ENCODE results near the gene SLF2. TPM values are rescaled to one million over a fixed set of nuclear protein-coding genes. Genes with fewer than 3 reads are reported as not detected.

SLF2 gene
- polyA plus RNA-seq, 2 donors: 5.1 to 9.4 TPM

DNA sequence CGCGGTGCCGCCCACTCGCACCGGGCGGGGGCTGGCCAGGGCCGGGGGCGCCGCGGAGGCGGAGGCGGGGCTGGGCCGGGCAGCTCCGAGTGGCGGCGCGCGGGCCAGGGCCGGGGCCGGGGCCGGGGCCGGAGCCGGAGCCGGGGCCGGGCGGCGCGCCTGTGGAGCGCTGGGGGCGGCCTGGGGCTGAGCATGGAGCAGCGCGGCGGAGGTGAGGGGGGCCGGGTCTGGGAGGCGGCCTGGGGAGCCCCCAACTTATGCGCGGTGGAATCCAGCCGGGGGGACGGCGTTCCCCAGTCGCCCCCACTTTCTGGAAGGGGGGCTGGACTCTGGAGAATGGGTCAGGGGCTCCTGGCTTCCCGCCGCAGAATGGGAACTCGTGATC, 87.0 kb downstream of the SLF2 start, which contains the start of gene LZTS2:
Gene LZTS2 (plus strand): TSS at position 67 of the 385 bp plus-strand sequence. CDS start 2,731 bp downstream, outside the sequence.
- H3K9me3 ChIP-seq (ENCODE audit: control insufficient read depth in 2 of 2, insufficient read depth in 1 of 2, low read depth in 1 of 2, low read length in 1 of 2): no peaks in the 10 kb centered on the region
- peak within 1 kb of the TSS; percentile 63 to 83 for H3K4me3 ChIP-seq (ENCODE audit: low read depth in 1 of 2, low read length in 2 of 2)
- H3K27me3 ChIP-seq (ENCODE audit: control insufficient read depth in 1 of 2, insufficient read depth in 2 of 2, low read length in 2 of 2): no peaks in the 10 kb centered on the region
- H3K36me3 ChIP-seq (ENCODE audit: control insufficient read depth in 2 of 2, insufficient read depth in 2 of 2, low read length in 1 of 2): peaks cover 4 to 12% of the 10 kb centered on the region in 2 donors
- H3K27ac ChIP-seq (ENCODE audit: low read depth in 2 of 2, low read length in 1 of 2): peak within 1 kb of the TSS; percentile 95 to 98
- H3K4me1 ChIP-seq (ENCODE audit: control insufficient read depth in 2 of 2, insufficient read depth in 2 of 2, low read length in 1 of 2): peaks cover 3 to 17% of the 10 kb centered on the region in 2 donors
- WGBS, 2 donors: 1 to 3% methylated on average over 23 to 44 of the region's 44 CpGs

DNA sequence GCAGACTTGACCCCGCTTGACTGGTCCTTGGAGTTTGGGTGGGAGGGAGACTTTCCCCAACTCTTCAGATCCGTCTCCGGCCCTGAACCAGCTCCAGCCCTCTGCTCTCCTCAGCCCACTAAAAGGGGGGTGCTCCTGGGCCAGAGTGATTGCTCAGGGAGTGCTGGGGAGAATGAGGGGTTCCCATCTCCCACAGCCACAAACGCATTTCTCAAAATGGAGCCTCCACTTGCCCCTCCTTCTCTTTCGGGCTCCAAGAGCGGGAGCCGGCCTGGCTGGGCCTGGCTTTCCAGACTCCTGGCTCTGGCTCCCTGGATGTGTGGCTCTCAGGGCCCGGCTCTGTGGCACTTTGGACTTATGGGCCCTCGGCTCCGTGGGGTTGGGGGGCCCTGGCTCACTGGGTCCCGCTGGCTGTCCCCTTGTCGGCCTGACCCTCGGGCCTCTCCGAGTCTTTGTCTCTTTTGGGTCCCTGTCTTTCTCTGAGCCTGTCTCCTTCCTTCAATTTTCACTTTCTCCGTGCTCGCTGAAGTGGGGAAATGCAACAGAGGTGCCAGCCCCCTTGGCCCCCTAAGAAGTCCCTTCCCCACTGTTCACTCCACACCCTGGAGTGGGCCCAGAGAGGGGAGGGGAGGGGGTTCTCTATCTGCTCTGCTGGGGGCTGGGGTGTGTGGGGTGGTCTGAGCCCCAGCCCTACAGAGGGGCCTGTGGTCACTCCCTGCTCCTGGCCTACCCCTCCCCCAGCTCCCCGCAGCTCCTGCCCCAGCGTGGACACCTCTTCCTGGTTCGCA, 87.6 kb downstream of the SLF2 start:
- Histone ChIP-seq H3K27ac (ENCODE audit: low read depth in 2 of 2, low read length in 1 of 2) (peak overlapping the region; percentile 95 to 98), H3K9me3 (ENCODE audit: control insufficient read depth in 2 of 2, insufficient read depth in 1 of 2, low read depth in 1 of 2, low read length in 1 of 2) (no peaks in the 10 kb centered on the region), H3K27me3 (ENCODE audit: control insufficient read depth in 1 of 2, insufficient read depth in 2 of 2, low read length in 2 of 2) (no peaks in the 10 kb centered on the region), H3K4me3 (ENCODE audit: low read depth in 1 of 2, low read length in 2 of 2) (peak overlapping the region; percentile 63 to 83), H3K36me3 (ENCODE audit: control insufficient read depth in 2 of 2, insufficient read depth in 2 of 2, low read length in 1 of 2) (peaks cover 4 to 16% of the 10 kb centered on the region in 2 donors), H3K4me1 (ENCODE audit: control insufficient read depth in 2 of 2, insufficient read depth in 2 of 2, low read length in 1 of 2) (peaks cover 3 to 17% of the 10 kb centered on the region in 2 donors)
- WGBS, 2 donors: 10 to 15% methylated on average over 19 of the region's 19 CpGs

DNA sequence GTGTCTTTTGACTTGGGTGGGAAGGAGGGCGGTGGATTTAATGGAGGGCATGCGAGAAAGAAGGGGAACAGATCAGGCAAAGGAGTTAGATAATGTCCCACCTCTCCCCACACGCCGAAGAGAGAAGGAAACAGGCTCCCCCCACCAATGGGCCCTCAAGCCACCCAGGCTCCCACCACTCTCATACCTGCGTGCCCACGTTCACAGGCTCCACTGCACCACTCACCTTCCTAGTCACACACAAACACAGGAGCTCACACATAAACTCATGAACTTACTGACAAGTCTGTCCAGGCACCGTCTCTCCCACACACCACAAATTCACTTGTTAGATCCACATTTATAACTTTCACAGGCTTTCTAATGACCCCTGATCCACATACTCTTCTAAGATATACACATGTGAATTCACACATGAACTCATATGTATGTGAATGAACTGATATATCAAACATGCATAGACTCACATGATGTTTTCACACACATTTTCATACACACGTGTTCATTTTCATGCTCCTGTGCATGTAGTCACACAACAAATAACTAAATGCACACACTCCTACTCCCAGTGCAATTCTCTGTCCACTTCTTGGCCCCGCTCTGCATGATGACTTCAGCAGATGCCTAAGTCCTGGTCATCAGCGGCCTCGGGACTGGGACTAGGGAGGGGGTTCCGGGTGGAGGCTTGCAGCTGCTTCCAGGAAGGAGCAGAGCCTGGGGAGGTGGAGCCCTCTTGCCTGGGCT, 88.3 kb downstream of the SLF2 start:
- 28 to 39% methylated on average over 12 of the region's 12 CpGs for WGBS, 2 donors

DNA sequence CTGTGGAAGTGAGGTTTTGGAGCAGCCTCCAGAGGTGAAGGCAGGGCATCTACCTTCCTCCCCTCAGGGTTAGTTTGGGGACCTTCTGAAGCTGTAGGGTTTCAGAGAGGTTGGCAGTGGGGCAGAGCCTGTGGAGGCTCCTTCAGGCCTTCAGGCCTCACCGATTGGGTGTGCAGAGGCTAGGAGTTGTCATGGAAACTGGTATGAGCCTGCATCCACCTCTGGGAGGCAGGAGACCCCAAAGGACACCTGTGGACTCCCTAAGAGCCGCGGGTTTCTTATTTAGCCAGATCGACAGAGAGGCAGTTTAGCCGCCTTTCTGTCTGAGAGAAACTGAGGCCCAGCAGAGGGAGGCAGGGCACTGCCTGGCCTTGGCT, 88.9 kb downstream of the SLF2 start:
- H3K27ac ChIP-seq (ENCODE audit: low read depth in 2 of 2, low read length in 1 of 2): peak overlapping the region; percentile 50 to 78
- peaks cover 4 to 26% of the 10 kb centered on the region in 2 donors for H3K36me3 ChIP-seq (ENCODE audit: control insufficient read depth in 2 of 2, insufficient read depth in 2 of 2, low read length in 1 of 2)
- 56 to 67% methylated on average over 5 of the region's 5 CpGs for WGBS, 2 donors
- H3K4me3 ChIP-seq (ENCODE audit: low read depth in 1 of 2, low read length in 2 of 2): no peak overlapping the region
- H3K27me3 ChIP-seq (ENCODE audit: control insufficient read depth in 1 of 2, insufficient read depth in 2 of 2, low read length in 2 of 2): no peaks in the 10 kb centered on the region
- H3K4me1 ChIP-seq (ENCODE audit: control insufficient read depth in 2 of 2, insufficient read depth in 2 of 2, low read length in 1 of 2): peaks cover 3 to 13% of the 10 kb centered on the region in 2 donors
- no peaks in the 10 kb centered on the region for H3K9me3 ChIP-seq (ENCODE audit: control insufficient read depth in 2 of 2, insufficient read depth in 1 of 2, low read depth in 1 of 2, low read length in 1 of 2)

More for the DNA sequence above, 88.3 kb downstream of the SLF2 start:
- Histone ChIP-seq H3K4me3 (ENCODE audit: low read depth in 1 of 2, low read length in 2 of 2) (peak overlapping the region; percentile 63 to 83), H3K4me1 (ENCODE audit: control insufficient read depth in 2 of 2, insufficient read depth in 2 of 2, low read length in 1 of 2) (peaks cover 3 to 17% of the 10 kb centered on the region in 2 donors), H3K9me3 (ENCODE audit: control insufficient read depth in 2 of 2, insufficient read depth in 1 of 2, low read depth in 1 of 2, low read length in 1 of 2) (no peaks in the 10 kb centered on the region), H3K27ac (ENCODE audit: low read depth in 2 of 2, low read length in 1 of 2) (peak overlapping the region; percentile 95 to 98), H3K36me3 (ENCODE audit: control insufficient read depth in 2 of 2, insufficient read depth in 2 of 2, low read length in 1 of 2) (peaks cover 4 to 21% of the 10 kb centered on the region in 2 donors), H3K27me3 (ENCODE audit: control insufficient read depth in 1 of 2, insufficient read depth in 2 of 2, low read length in 2 of 2) (no peaks in the 10 kb centered on the region)

DNA sequence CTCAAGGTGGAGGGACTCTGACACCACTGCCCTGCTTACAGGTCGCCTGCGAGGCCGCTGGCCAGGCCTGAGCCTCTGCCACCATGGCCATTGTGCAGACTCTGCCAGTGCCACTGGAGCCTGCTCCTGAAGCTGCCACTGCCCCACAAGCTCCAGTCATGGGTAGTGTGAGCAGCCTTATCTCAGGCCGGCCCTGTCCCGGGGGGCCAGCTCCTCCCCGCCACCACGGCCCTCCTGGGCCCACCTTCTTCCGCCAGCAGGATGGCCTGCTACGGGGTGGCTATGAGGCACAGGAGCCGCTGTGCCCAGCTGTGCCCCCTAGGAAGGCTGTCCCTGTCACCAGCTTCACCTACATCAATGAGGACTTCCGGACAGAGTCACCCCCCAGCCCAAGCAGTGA, 89.7 kb downstream of the SLF2 start:
- H3K27ac ChIP-seq (ENCODE audit: low read depth in 2 of 2, low read length in 1 of 2): peak overlapping the region; percentile 50 to 78
- no peaks in the 10 kb centered on the region for H3K27me3 ChIP-seq (ENCODE audit: control insufficient read depth in 1 of 2, insufficient read depth in 2 of 2, low read length in 2 of 2)
- peak overlapping the region in 1 of 2 donors; percentile 3 for H3K4me3 ChIP-seq (ENCODE audit: low read depth in 1 of 2, low read length in 2 of 2)
- WGBS, 2 donors: 82 to 84% methylated on average over 10 to 11 of the region's 11 CpGs
- H3K9me3 ChIP-seq (ENCODE audit: control insufficient read depth in 2 of 2, insufficient read depth in 1 of 2, low read depth in 1 of 2, low read length in 1 of 2): no peaks in the 10 kb centered on the region
- peaks cover 3 to 12% of the 10 kb centered on the region in 2 donors for H3K4me1 ChIP-seq (ENCODE audit: control insufficient read depth in 2 of 2, insufficient read depth in 2 of 2, low read length in 1 of 2)
- H3K36me3 ChIP-seq (ENCODE audit: control insufficient read depth in 2 of 2, insufficient read depth in 2 of 2, low read length in 1 of 2): peaks cover 4 to 31% of the 10 kb centered on the region in 2 donors

DNA sequence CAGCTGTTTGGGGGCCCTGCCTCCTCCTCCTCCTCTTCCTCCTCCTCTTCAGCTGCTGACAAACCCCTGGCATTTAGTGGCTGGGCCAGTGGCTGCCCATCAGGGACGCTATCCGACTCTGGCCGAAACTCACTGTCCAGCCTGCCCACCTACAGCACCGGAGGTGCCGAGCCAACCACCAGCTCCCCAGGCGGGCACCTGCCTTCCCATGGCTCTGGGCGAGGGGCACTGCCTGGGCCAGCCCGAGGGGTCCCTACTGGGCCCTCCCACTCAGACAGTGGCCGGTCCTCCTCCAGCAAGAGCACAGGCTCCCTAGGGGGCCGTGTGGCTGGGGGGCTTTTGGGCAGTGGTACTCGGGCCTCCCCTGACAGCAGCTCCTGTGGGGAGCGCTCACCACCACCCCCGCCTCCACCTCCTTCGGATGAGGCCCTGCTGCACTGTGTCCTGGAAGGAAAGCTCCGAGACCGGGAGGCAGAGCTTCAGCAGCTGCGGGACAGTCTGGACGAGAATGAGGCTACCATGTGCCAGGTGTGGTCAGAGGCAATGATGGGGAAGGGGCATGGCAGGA, 91.0 kb downstream of the SLF2 start:
- H3K4me3 ChIP-seq (ENCODE audit: low read depth in 1 of 2, low read length in 2 of 2): no peak overlapping the region
- H3K27me3 ChIP-seq (ENCODE audit: control insufficient read depth in 1 of 2, insufficient read depth in 2 of 2, low read length in 2 of 2): no peaks in the 10 kb centered on the region
- H3K4me1 ChIP-seq (ENCODE audit: control insufficient read depth in 2 of 2, insufficient read depth in 2 of 2, low read length in 1 of 2): peaks cover 0 to 11% of the 10 kb centered on the region in 2 donors
- 92 to 93% methylated on average over 18 of the region's 18 CpGs for WGBS, 2 donors
- peaks cover 4 to 31% of the 10 kb centered on the region in 2 donors for H3K36me3 ChIP-seq (ENCODE audit: control insufficient read depth in 2 of 2, insufficient read depth in 2 of 2, low read length in 1 of 2)
- no peaks in the 10 kb centered on the region for H3K9me3 ChIP-seq (ENCODE audit: control insufficient read depth in 2 of 2, insufficient read depth in 1 of 2, low read depth in 1 of 2, low read length in 1 of 2)
- H3K27ac ChIP-seq (ENCODE audit: low read depth in 2 of 2, low read length in 1 of 2): no peak overlapping the region

DNA sequence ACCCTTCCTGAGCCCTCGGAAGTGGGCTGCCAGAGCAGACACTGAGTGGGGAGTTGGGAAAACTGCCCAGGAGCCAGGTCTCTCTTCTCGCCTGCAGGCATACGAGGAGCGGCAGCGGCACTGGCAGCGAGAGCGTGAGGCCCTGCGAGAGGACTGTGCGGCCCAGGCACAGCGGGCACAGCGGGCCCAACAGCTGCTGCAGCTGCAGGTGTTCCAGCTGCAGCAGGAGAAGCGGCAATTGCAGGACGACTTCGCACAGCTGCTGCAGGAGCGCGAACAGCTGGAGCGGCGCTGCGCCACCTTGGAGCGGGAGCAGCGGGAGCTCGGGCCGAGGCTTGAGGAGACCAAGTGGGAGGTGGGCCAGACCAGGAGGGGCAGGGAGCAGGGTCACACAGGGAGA, 92.6 kb downstream of the SLF2 start:
- Histone ChIP-seq H3K4me1 (ENCODE audit: control insufficient read depth in 2 of 2, insufficient read depth in 2 of 2, low read length in 1 of 2) (peaks cover 4 to 11% of the 10 kb centered on the region in 2 donors), H3K27me3 (ENCODE audit: control insufficient read depth in 1 of 2, insufficient read depth in 2 of 2, low read length in 2 of 2) (no peaks in the 10 kb centered on the region), H3K9me3 (ENCODE audit: control insufficient read depth in 2 of 2, insufficient read depth in 1 of 2, low read depth in 1 of 2, low read length in 1 of 2) (no peaks in the 10 kb centered on the region), H3K36me3 (ENCODE audit: control insufficient read depth in 2 of 2, insufficient read depth in 2 of 2, low read length in 1 of 2) (peaks cover 4 to 31% of the 10 kb centered on the region in 2 donors), H3K27ac (ENCODE audit: low read depth in 2 of 2, low read length in 1 of 2) (no peak overlapping the region), H3K4me3 (ENCODE audit: low read depth in 1 of 2, low read length in 2 of 2) (no peak overlapping the region)
- WGBS, 2 donors: 83 to 91% methylated on average over 23 of the region's 23 CpGs

DNA sequence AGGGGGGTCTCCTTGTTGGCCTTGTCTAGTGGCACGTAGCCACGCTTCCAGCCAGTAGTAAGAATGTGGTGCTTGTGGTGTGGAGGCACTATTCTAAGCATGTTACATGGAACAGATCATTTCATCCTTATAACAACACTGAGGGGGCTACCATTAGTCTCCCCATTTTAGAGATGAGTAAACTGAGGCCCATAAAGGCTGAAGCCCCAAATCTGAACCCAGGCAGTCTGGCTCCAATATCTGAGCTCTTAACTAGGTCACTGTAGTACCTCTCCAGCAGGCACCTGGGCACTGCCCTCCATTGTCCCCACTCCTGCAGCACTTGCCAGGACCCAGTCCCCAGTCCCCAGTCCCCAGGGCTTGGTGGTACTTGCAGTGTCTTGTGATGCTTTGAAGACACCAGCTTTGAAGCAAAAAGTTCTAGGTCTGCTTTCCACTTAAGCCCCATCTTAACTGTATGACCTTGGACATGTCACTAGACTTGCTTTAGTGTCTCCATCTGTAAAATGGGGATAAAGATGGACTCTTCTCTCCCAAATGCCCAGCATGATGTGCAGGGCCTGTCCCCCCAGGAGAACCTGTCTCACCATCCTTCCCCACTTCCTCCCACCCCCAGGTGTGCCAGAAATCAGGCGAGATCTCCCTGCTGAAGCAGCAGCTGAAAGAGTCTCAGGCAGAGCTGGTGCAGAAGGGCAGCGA, 93.3 kb downstream of the SLF2 start:
- H3K36me3 ChIP-seq (ENCODE audit: control insufficient read depth in 2 of 2, insufficient read depth in 2 of 2, low read length in 1 of 2): peaks cover 4 to 31% of the 10 kb centered on the region in 2 donors
- peaks cover 4 to 6% of the 10 kb centered on the region in 2 donors for H3K4me1 ChIP-seq (ENCODE audit: control insufficient read depth in 2 of 2, insufficient read depth in 2 of 2, low read length in 1 of 2)
- no peaks in the 10 kb centered on the region for H3K9me3 ChIP-seq (ENCODE audit: control insufficient read depth in 2 of 2, insufficient read depth in 1 of 2, low read depth in 1 of 2, low read length in 1 of 2)
- H3K27me3 ChIP-seq (ENCODE audit: control insufficient read depth in 1 of 2, insufficient read depth in 2 of 2, low read length in 2 of 2): no peaks in the 10 kb centered on the region
- no peak overlapping the region for H3K4me3 ChIP-seq (ENCODE audit: low read depth in 1 of 2, low read length in 2 of 2)
- WGBS, 2 donors: 94 to 95% methylated on average over 4 of the region's 4 CpGs
- H3K27ac ChIP-seq (ENCODE audit: low read depth in 2 of 2, low read length in 1 of 2): no peak overlapping the region

DNA sequence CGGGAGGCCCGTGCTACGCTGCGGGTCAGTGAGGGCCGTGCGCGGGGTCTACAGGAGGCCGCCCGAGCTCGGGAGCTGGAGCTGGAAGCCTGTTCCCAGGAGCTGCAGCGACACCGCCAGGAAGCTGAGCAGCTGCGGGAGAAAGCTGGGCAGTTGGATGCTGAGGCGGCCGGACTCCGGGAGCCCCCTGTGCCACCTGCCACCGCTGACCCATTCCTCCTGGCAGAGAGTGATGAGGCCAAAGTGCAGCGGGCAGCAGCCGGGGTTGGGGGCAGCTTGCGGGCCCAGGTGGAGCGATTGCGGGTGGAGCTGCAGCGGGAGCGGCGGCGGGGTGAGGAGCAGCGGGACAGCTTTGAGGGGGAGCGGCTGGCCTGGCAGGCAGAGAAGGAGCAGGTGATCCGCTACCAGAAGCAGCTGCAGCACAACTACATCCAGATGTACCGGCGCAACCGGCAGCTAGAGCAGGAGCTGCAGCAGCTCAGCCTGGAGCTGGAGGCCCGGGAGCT, 93.9 kb downstream of the SLF2 start:
- no peaks in the 10 kb centered on the region for H3K27me3 ChIP-seq (ENCODE audit: control insufficient read depth in 1 of 2, insufficient read depth in 2 of 2, low read length in 2 of 2)
- peaks cover 4% of the 10 kb centered on the region in 2 donors for H3K4me1 ChIP-seq (ENCODE audit: control insufficient read depth in 2 of 2, insufficient read depth in 2 of 2, low read length in 1 of 2)
- WGBS, 2 donors: 81 to 83% methylated on average over 33 of the region's 33 CpGs
- H3K4me3 ChIP-seq (ENCODE audit: low read depth in 1 of 2, low read length in 2 of 2): no peak overlapping the region
- no peak overlapping the region for H3K27ac ChIP-seq (ENCODE audit: low read depth in 2 of 2, low read length in 1 of 2)
- H3K9me3 ChIP-seq (ENCODE audit: control insufficient read depth in 2 of 2, insufficient read depth in 1 of 2, low read depth in 1 of 2, low read length in 1 of 2): no peaks in the 10 kb centered on the region
- peaks cover 4 to 31% of the 10 kb centered on the region in 2 donors for H3K36me3 ChIP-seq (ENCODE audit: control insufficient read depth in 2 of 2, insufficient read depth in 2 of 2, low read length in 1 of 2)
